HEK293 (cell line): ENCODE results near the gene SNAPC2.
A peak's percentile ranks its signal among the peaks of the same experiment; 100 is the strongest.

Experiments used
- GLI2 ChIP-seq: fragments of 450-650 bp; formaldehyde crosslinking; IDR thresholded peaks from 2 replicates; pipeline ENCODE4; 2017; ENCODE audit warnings: missing biosample characterization, missing genetic modification characterization, low read depth, borderline replicate concordance
- GLI4 ChIP-seq: fragments of 450-650 bp; formaldehyde crosslinking; IDR thresholded peaks from 2 replicates; pipeline ENCODE4 v1.5.1; 2016; ENCODE audit warnings: missing biosample characterization, missing genetic modification characterization
- HOXA7 ChIP-seq: sonication (generic); formaldehyde crosslinking; IDR thresholded peaks from 2 replicates; pipeline ENCODE4 v1.8.1; 2022; ENCODE audit warnings: missing genetic modification reagents, borderline replicate concordance
- HOXC10 ChIP-seq: sonication (generic); formaldehyde crosslinking; IDR thresholded peaks from 2 replicates; pipeline ENCODE4 v1.8.1; 2023; ENCODE audit warnings: mild to moderate bottlenecking, missing genetic modification reagents
- KLF1 ChIP-seq: fragments of 450-650 bp; formaldehyde crosslinking; IDR thresholded peaks from 2 replicates; pipeline ENCODE4 v1.5.1; 2016; ENCODE audit warnings: missing biosample characterization, missing genetic modification characterization
- KLF16 ChIP-seq: fragments of 450-650 bp; formaldehyde crosslinking; IDR thresholded peaks from 2 replicates; pipeline ENCODE4 v1.5.1; 2017; ENCODE audit warnings: missing biosample characterization, missing genetic modification characterization
- OVOL3 ChIP-seq: fragments of 450-650 bp; formaldehyde crosslinking; IDR thresholded peaks from 2 replicates; pipeline ENCODE4 v1.5.1; 2016; ENCODE audit warnings: missing biosample characterization, missing genetic modification characterization
- SP3 ChIP-seq: fragments of 450-650 bp; formaldehyde crosslinking; IDR thresholded peaks from 2 replicates; pipeline ENCODE4 v1.5.1; 2016; ENCODE audit warnings: missing biosample characterization, missing genetic modification characterization
- ZBTB20 ChIP-seq: fragments of 450-650 bp; formaldehyde crosslinking; IDR thresholded peaks from 2 replicates; pipeline ENCODE4 v1.5.1; 2016; ENCODE audit warnings: missing biosample characterization, missing genetic modification characterization
- ZBTB26 ChIP-seq: fragments of 450-650 bp; formaldehyde crosslinking; optimal IDR thresholded peaks from 2 replicates; pipeline ENCODE3; 2016; ENCODE audit warnings: missing biosample characterization, mild to moderate bottlenecking, missing genetic modification characterization
- ZFHX2 ChIP-seq: fragments of 450-650 bp; formaldehyde crosslinking; conservative IDR thresholded peaks from 2 replicates; pipeline ENCODE4 v1.5.1; 2016; ENCODE audit warnings: missing biosample characterization, missing genetic modification characterization
- ZNF132 ChIP-seq: fragments of 450-650 bp; formaldehyde crosslinking; IDR thresholded peaks from 2 replicates; pipeline ENCODE4 v1.5.1; 2017; ENCODE audit warnings: missing biosample characterization, missing genetic modification characterization, borderline replicate concordance
- ZNF18 ChIP-seq: fragments of 450-650 bp; formaldehyde crosslinking; IDR thresholded peaks from 2 replicates; pipeline ENCODE4 v1.5.1; 2016; ENCODE audit warnings: missing biosample characterization, missing genetic modification characterization
- ZNF184 ChIP-seq: fragments of 450-650 bp; IDR thresholded peaks from 2 replicates; pipeline ENCODE4 v1.5.1; 2018; ENCODE audit warnings: missing biosample characterization, mild to moderate bottlenecking, missing genetic modification characterization
- ZNF214 ChIP-seq: fragments of 450-650 bp; formaldehyde crosslinking; IDR thresholded peaks from 2 replicates; pipeline ENCODE4 v1.5.1; 2017; ENCODE audit warnings: missing biosample characterization, mild to moderate bottlenecking, missing genetic modification characterization, borderline replicate concordance
- ZNF266 ChIP-seq: fragments of 450-650 bp; formaldehyde crosslinking; IDR thresholded peaks from 2 replicates; pipeline ENCODE4 v1.5.1; 2016; ENCODE audit warnings: missing biosample characterization, missing genetic modification characterization, low read depth
- ZNF335 ChIP-seq: fragments of 450-650 bp; formaldehyde crosslinking; conservative IDR thresholded peaks from 2 replicates; pipeline ENCODE4 v1.5.1; 2016; ENCODE audit warnings: missing biosample characterization, missing genetic modification characterization
- ZNF362 ChIP-seq: fragments of 450-650 bp; formaldehyde crosslinking; IDR thresholded peaks from 2 replicates; pipeline ENCODE4 v1.5.1; 2016; ENCODE audit warnings: missing biosample characterization, missing genetic modification characterization
- ZNF37A ChIP-seq: fragments of 450-650 bp; IDR thresholded peaks from 2 replicates; pipeline ENCODE4 v1.5.1; 2018; ENCODE audit warnings: missing biosample characterization, missing genetic modification characterization
- ZNF416 ChIP-seq: fragments of 450-650 bp; formaldehyde crosslinking; IDR thresholded peaks from 2 replicates; pipeline ENCODE4 v1.5.1; 2016; ENCODE audit warnings: missing biosample characterization, missing genetic modification characterization
- ZNF426 ChIP-seq: fragments of 450-650 bp; formaldehyde crosslinking; IDR thresholded peaks from 2 replicates; pipeline ENCODE4 v1.5.1; 2017; ENCODE audit warnings: missing biosample characterization, missing genetic modification characterization, mild to moderate bottlenecking, inconsistent platforms, moderate library complexity
- ZNF501 ChIP-seq: fragments of 450-650 bp; formaldehyde crosslinking; IDR thresholded peaks from 2 replicates; pipeline ENCODE4 v1.5.1; 2016; ENCODE audit warnings: missing biosample characterization, missing genetic modification characterization
- ZNF518A ChIP-seq: fragments of 450-650 bp; formaldehyde crosslinking; conservative IDR thresholded peaks from 2 replicates; pipeline ENCODE4 v1.5.1; 2016; ENCODE audit warnings: low read depth, missing biosample characterization, missing genetic modification characterization
- ZNF585B ChIP-seq: fragments of 450-650 bp; formaldehyde crosslinking; IDR thresholded peaks from 2 replicates; pipeline ENCODE4 v1.5.1; 2016; ENCODE audit warnings: missing biosample characterization, missing genetic modification characterization
- ZNF660 ChIP-seq: fragments of 450-650 bp; IDR thresholded peaks from 2 replicates; pipeline ENCODE4 v1.5.1; 2018; ENCODE audit warnings: missing biosample characterization, mild to moderate bottlenecking, missing genetic modification characterization
- ZNF704 ChIP-seq: fragments of 450-650 bp; formaldehyde crosslinking; IDR thresholded peaks from 2 replicates; pipeline ENCODE4 v1.5.1; 2016; ENCODE audit warnings: missing biosample characterization, missing genetic modification characterization
- ZNF792 ChIP-seq: fragments of 450-650 bp; formaldehyde crosslinking; IDR thresholded peaks from 2 replicates; pipeline ENCODE4 v1.5.1; 2016; ENCODE audit warnings: missing biosample characterization, missing genetic modification characterization
- ZNF837 ChIP-seq: fragments of 450-650 bp; formaldehyde crosslinking; IDR thresholded peaks from 2 replicates; pipeline ENCODE4 v1.5.1; 2016; ENCODE audit warnings: missing biosample characterization, missing genetic modification characterization
- ZSCAN18 ChIP-seq: fragments of 450-650 bp; formaldehyde crosslinking; IDR thresholded peaks from 2 replicates; pipeline ENCODE4 v1.5.1; 2016; ENCODE audit warnings: missing biosample characterization, missing genetic modification characterization

SNAPC2 gene

GRCh38 chr19:7904074-7905020, 15.8 kb upstream of the SNAPC2 start (continued):
- TF ChIP-seq ZNF18 (no peak), ZNF518A (tag by site-specific recombination) (no peak), HOXC10 (CRISPR knock-in tag) (no peak), HOXA7 (CRISPR knock-in tag) (no peak), ZSCAN18 (tag by site-specific recombination) (no peak), ZNF501 (tag by site-specific recombination) (no peak), ZNF416 (tag by site-specific recombination) (no peak), KLF16 (tag by site-specific recombination) (peak; percentile 35; the same call in 1 of the 2 replicates), ZNF184 (no peak), ZFHX2 (tag by site-specific recombination) (no peak; the same call in 1 of the 2 replicates), ZNF362 (tag by site-specific recombination) (no peak), ZNF266 (tag by site-specific recombination) (no peak), GLI2 (tag by site-specific recombination) (no peak), ZNF335 (tag by site-specific recombination) (peak; percentile 54), ZNF37A (tag by site-specific recombination) (no peak), ZNF837 (tag by site-specific recombination) (no peak), ZNF660 (tag by site-specific recombination) (no peak), ZBTB26 (tag by site-specific recombination) (peak; percentile 32), ZNF132 (no peak), ZNF426 (tag by site-specific recombination) (no peak), ZBTB20 (no peak), ZNF214 (tag by site-specific recombination) (no peak), ZNF585B (no peak), OVOL3 (tag by site-specific recombination) (no peak), SP3 (tag by site-specific recombination) (peak; percentile 44), KLF1 (tag by site-specific recombination) (no peak), GLI4 (no peak), ZNF792 (tag by site-specific recombination) (no peak), ZNF704 (tag by site-specific recombination) (no peak)
